K562 (cell line): ENCODE data around the gene RNF181. TPM values are rescaled to one million over a fixed set of nuclear protein-coding genes. Genes with fewer than 3 reads are reported as not detected.

Experiments used
- ATAC-seq: fragments of 200-7000 bp; cut with Tn5 transposase; 3 replicates; pipeline ENCODE4 v1.9.1; 2020; ENCODE audit warnings: moderate library complexity
- BruUV-seq: library from RNA; stranded (reverse); fragments of 400-500 nt; replicated peaks from 2 replicates; lab custom pipeline; 2021; lab: Mats Ljungman, UMichigan
- CTCF ChIA-PET: fragments of 300-600 bp; formaldehyde crosslinking; extraction: SDS; loops from one replicate; lab custom pipeline; 2021; ENCODE audit warnings: low intra/inter-chr PET ratio; lab: Yijun Ruan, JAX
- POLR2A ChIA-PET: fragments of 300-600, 350-650 bp; sonication (Branson Sonifier 250); formaldehyde crosslinking; extraction: SDS; loops from one replicate; lab custom pipeline; 2021; ENCODE audit warnings: antibody characterized with exemption, inconsistent platforms; lab: Yijun Ruan, JAX
- DNase-seq, 4 experiments: peaks; one replicate each; pipeline versions ENCODE4 v3.0.0 to v3.0.0-alpha.2; 2011 to 2018; ENCODE audit warnings: low spot score in 3 of 4, mixed read lengths in 3 of 4; ENCODE audit errors: extremely low read depth in 1 of 4
- FAIRE-seq: peaks from 2 replicates; lab custom pipeline; 2011; peaks lifted over from hg19 to GRCh38; lab: Jason Lieb, UNC
- H2AFZ ChIP-seq: 2 replicates; pipeline ENCODE4 v1.6.0; 2011; ENCODE audit warnings: low read depth, low read length, control low read depth, inconsistent platforms
- H3K27ac ChIP-seq: fragments of 200-600 bp; 3 replicates; pipeline ENCODE4 v1.8.0; 2011; ENCODE audit warnings: low read depth, mild to moderate bottlenecking, control low read depth, inconsistent platforms, low read length, moderate library complexity, mixed read lengths; ENCODE audit errors: extremely low read depth
- H3K27me3 ChIP-seq, 2 experiments: fragments of 300-600 bp in 1 of 2; 2 replicates in 1 of 2; 3 replicates in 1 of 2; pipeline versions ENCODE4 v1.6.0 to v1.8.0; 2011; ENCODE audit warnings: inconsistent platforms in 2 of 2, low read length in 2 of 2, mild to moderate bottlenecking in 1 of 2, mixed read lengths in 1 of 2, moderate library complexity in 1 of 2; ENCODE audit not compliant: control insufficient read depth in 2 of 2, insufficient read depth in 2 of 2
- H3K36me3 ChIP-seq: fragments of 300-600 bp; 3 replicates; pipeline ENCODE4 v1.8.0; 2011; ENCODE audit warnings: mild to moderate bottlenecking, low read length, inconsistent platforms; ENCODE audit not compliant: control insufficient read depth, insufficient read depth
- H3K4me1 ChIP-seq, 2 experiments: fragments of 200-600 bp in 1 of 2; replicated peaks in 1 of 2; 2 replicates in 1 of 2; 3 replicates in 1 of 2; pipeline versions ENCODE4 v1.5.1 to v1.8.0; 2011; ENCODE audit warnings: inconsistent platforms in 2 of 2, low read length in 2 of 2, mild to moderate bottlenecking in 1 of 2, mixed read lengths in 1 of 2, moderate library complexity in 1 of 2; ENCODE audit not compliant: control insufficient read depth in 2 of 2, insufficient read depth in 2 of 2
- H3K4me2 ChIP-seq: 2 replicates; pipeline ENCODE4 v1.6.1; 2011; ENCODE audit warnings: low read length, control low read depth, inconsistent platforms, mixed read lengths; ENCODE audit not compliant: insufficient read depth
- H3K4me3 ChIP-seq: fragments of 200-600 bp; sonication (generic), shearing (Covaris generic); 2 replicates; pipeline ENCODE4 v1.5.1; 2016; ENCODE audit warnings: control low read depth, inconsistent platforms
- H3K79me2 ChIP-seq: fragments of 200-600 bp; 3 replicates; pipeline ENCODE4 v1.8.0; 2011; ENCODE audit warnings: low read length, inconsistent platforms; ENCODE audit not compliant: control insufficient read depth, insufficient read depth
- H3K9ac ChIP-seq, 2 experiments: 2 replicates each; pipeline versions ENCODE4 v1.6.0 to v1.6.1; 2011; ENCODE audit warnings: low read depth in 2 of 2, low read length in 2 of 2, control low read depth in 1 of 2, inconsistent platforms in 1 of 2, mild to moderate bottlenecking in 1 of 2, mixed read lengths in 1 of 2; ENCODE audit not compliant: insufficient read depth in 1 of 2
- H3K9me1 ChIP-seq: one replicate; pipeline ENCODE4 v1.6.0; 2011; ENCODE audit warnings: inconsistent platforms, mild to moderate bottlenecking, low read length, moderate library complexity; ENCODE audit not compliant: control insufficient read depth, insufficient read depth
- H3K9me3 ChIP-seq: replicated peaks from 2 replicates; pipeline ENCODE4 v1.5.1; 2011; ENCODE audit warnings: low read depth, low read length, inconsistent platforms; ENCODE audit not compliant: control insufficient read depth, insufficient read depth
- H4K20me1 ChIP-seq: replicated peaks from 2 replicates; pipeline ENCODE4 v1.6.1; 2011; ENCODE audit warnings: low read length, inconsistent platforms, mixed read lengths; ENCODE audit not compliant: control insufficient read depth, insufficient read depth
- CCAR2 ChIP-seq: fragments of 200-400 bp; formaldehyde crosslinking; IDR thresholded peaks from 2 replicates; pipeline ENCODE4 v1.6.1; 2017; ENCODE audit warnings: mild to moderate bottlenecking, low read depth, low read length
- GABPB1 ChIP-seq: sonication (generic); formaldehyde crosslinking; IDR thresholded peaks from 2 replicates; pipeline ENCODE4 v1.8.0; 2022; ENCODE audit warnings: mild to moderate bottlenecking, missing genetic modification reagents
- HMG20B ChIP-seq: fragments of 250-450 bp; sonication (Bioruptor Pico); IDR thresholded peaks from 2 replicates; pipeline ENCODE4 v1.5.0; 2021; ENCODE audit warnings: mild to moderate bottlenecking
- HOXB6 ChIP-seq: fragments of 250-450 bp; sonication (Bioruptor Pico); IDR thresholded peaks from 2 replicates; pipeline ENCODE4 v1.5.1; 2022; ENCODE audit warnings: mild to moderate bottlenecking, borderline replicate concordance
- SMARCA5 ChIP-seq: fragments of 450-650 bp; IDR thresholded peaks from 2 replicates; pipeline ENCODE4 v1.6.1; 2016
- TAF7 ChIP-seq: fragments of 450-650 bp; IDR thresholded peaks from 2 replicates; pipeline ENCODE4 v1.6.1; 2016; ENCODE audit warnings: missing genetic modification characterization, missing compliant biosample characterization
- TEAD2 ChIP-seq: fragments of 450-650 bp; IDR thresholded peaks from 2 replicates; pipeline ENCODE4 v1.6.1; 2016; ENCODE audit warnings: missing genetic modification characterization, control low read depth, missing compliant biosample characterization
- ZNF232 ChIP-seq: sonication (generic); formaldehyde crosslinking; IDR thresholded peaks from 2 replicates; pipeline ENCODE4 v1.8.0; 2022; ENCODE audit warnings: mild to moderate bottlenecking, missing genetic modification reagents
- ZNF717 ChIP-seq: fragments of 250-450 bp; sonication (Bioruptor Pico); IDR thresholded peaks from 2 replicates; pipeline ENCODE4 v1.5.0; 2021
- WGBS: fragments of 100-300 bp; shearing (Covaris generic); methylation state at CpG from one replicate; pipeline ENCODE4 v1.1.6; 2016; ENCODE audit warnings: low coverage, mixed read lengths; ENCODE audit not compliant: insufficient coverage; ENCODE audit errors: missing lambda C conversion rate; 5-methylcytosine and 5-hydroxymethylcytosine counted together
- in situ Hi-C: fragments of 300-500 bp; cut with MboI; formaldehyde crosslinking; loops from 4 replicates; pipeline ENCODE4 v1.15.0; 2018; ENCODE audit warnings: inconsistent platforms, mixed read lengths
- intact Hi-C: fragments of 100-400 bp; cut with micrococcal nuclease; formaldehyde crosslinking; loops from 2 replicates; pipeline ENCODE4 v1.14.2; 2022
- polyA plus RNA-seq, 8 experiments: library from polyadenylated mRNA; depleted of rRNA in 4 of 8; stranded (reverse) in 5 of 8; unstranded in 3 of 8; fragments of >200 nt; fragmentation: Nextera tagmentation in 2 of 8; fragmentation: Illumina TruSeq in 1 of 8; extraction: Ambion mirVana in 2 of 8; extraction: Trizol in 1 of 8; gene quantifications; 2 replicates each; pipeline versions ENCODE4 v1.2.1 to v1.2.3, GENCODE V29; 2011 to 2014; ENCODE audit warnings: inconsistent platforms in 1 of 8, missing spikeins in 1 of 8
- total RNA-seq, 7 experiments: library from RNA; depleted of rRNA in 6 of 7; stranded (reverse); fragments of >200 nt in 6 of 7; fragmentation: Illumina TruSeq in 2 of 7; extraction: Trizol in 2 of 7; gene quantifications; 2 replicates each; pipeline versions ENCODE4 v1.2.1 to v1.2.3, GENCODE V29; 2011 to 2021; ENCODE audit warnings: low replicate concordance in 1 of 7
- TF ChIP-seq, protein P1 (sequence below): fragments of 200-600 bp; sonication (generic); IDR thresholded peaks from one replicate; pipeline ENCODE4 v1.6.1; 2012; ENCODE audit warnings: mild to moderate bottlenecking, low read depth, low read length, inconsistent platforms
- TF ChIP-seq, protein P2 (sequence below): fragments of 250-450 bp; sonication (Bioruptor Pico); IDR thresholded peaks from 2 replicates; pipeline ENCODE4 v1.5.0; 2021; ENCODE audit warnings: mild to moderate bottlenecking, borderline replicate concordance

RNF181 gene
- total and polyA plus RNA-seq, 9 of the 15 experiments (the other 6 are each of a cell fraction or from before 2014, with no cell fraction given) = 139 to 492 (median 253) TPM

DNA sequence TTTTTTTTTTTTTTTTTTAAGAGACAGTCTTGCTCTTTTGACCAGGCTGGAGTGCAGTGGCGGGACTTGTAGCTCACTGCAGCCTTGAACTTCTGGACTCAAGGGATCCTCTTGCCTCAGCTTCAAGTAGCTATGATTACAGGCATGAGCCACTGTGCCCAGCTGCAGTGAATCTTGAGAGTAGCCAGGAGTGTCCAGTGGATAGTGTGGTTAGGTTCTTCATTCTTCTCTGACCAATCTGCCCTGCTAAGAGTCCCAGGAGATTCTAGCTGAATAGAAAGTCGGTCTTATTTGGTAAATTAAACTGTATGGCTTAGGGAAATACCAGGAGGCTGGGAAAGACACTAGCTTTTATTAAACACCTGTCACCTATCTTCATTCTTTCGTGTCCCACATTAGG lies 35.8 kb downstream of the RNF181 start:
- Histone ChIP-seq H3K4me1 (no peaks in the 10 kb centered on the region), H4K20me1 (no peaks in the 10 kb centered on the region; the same call in 1 of the 2 replicates), H3K9me3 (no peaks in the 10 kb centered on the region), H2AFZ (no peak overlapping the region), H3K4me2 (no peak overlapping the region), H3K27me3 (no peaks in the 10 kb centered on the region), H3K79me2 (no peaks in the 10 kb centered on the region; the same call in 2 of the 3 replicates), H3K9ac (no peak overlapping the region), H3K9me1 (no peaks in the 10 kb centered on the region), H3K4me3 (no peak overlapping the region), H3K27ac (no peak overlapping the region), H3K36me3 (peaks cover 88% of the 10 kb centered on the region)
- DNase-seq = no peak
- BruUV-seq = no TSS peak
- intact Hi-C loops (no loop called here), in situ Hi-C loops (no loop called here)
- no peak for ATAC-seq
- no peak for FAIRE-seq
- POLR2A ChIA-PET = interaction anchor here (0.8 to 1.4 kb wide), 4 partner anchors 10 to 81 kb away, joined by 5 to 7 read pairs (median 5); no protein-coding TSS in a partner anchor
- CTCF ChIA-PET = no interaction called here
- 97% methylated on average over 2 of the region's 3 CpGs for WGBS
- no peak for TF ChIP-seq TEAD2 (tag)
- TF ChIP-seq, protein P1, sequence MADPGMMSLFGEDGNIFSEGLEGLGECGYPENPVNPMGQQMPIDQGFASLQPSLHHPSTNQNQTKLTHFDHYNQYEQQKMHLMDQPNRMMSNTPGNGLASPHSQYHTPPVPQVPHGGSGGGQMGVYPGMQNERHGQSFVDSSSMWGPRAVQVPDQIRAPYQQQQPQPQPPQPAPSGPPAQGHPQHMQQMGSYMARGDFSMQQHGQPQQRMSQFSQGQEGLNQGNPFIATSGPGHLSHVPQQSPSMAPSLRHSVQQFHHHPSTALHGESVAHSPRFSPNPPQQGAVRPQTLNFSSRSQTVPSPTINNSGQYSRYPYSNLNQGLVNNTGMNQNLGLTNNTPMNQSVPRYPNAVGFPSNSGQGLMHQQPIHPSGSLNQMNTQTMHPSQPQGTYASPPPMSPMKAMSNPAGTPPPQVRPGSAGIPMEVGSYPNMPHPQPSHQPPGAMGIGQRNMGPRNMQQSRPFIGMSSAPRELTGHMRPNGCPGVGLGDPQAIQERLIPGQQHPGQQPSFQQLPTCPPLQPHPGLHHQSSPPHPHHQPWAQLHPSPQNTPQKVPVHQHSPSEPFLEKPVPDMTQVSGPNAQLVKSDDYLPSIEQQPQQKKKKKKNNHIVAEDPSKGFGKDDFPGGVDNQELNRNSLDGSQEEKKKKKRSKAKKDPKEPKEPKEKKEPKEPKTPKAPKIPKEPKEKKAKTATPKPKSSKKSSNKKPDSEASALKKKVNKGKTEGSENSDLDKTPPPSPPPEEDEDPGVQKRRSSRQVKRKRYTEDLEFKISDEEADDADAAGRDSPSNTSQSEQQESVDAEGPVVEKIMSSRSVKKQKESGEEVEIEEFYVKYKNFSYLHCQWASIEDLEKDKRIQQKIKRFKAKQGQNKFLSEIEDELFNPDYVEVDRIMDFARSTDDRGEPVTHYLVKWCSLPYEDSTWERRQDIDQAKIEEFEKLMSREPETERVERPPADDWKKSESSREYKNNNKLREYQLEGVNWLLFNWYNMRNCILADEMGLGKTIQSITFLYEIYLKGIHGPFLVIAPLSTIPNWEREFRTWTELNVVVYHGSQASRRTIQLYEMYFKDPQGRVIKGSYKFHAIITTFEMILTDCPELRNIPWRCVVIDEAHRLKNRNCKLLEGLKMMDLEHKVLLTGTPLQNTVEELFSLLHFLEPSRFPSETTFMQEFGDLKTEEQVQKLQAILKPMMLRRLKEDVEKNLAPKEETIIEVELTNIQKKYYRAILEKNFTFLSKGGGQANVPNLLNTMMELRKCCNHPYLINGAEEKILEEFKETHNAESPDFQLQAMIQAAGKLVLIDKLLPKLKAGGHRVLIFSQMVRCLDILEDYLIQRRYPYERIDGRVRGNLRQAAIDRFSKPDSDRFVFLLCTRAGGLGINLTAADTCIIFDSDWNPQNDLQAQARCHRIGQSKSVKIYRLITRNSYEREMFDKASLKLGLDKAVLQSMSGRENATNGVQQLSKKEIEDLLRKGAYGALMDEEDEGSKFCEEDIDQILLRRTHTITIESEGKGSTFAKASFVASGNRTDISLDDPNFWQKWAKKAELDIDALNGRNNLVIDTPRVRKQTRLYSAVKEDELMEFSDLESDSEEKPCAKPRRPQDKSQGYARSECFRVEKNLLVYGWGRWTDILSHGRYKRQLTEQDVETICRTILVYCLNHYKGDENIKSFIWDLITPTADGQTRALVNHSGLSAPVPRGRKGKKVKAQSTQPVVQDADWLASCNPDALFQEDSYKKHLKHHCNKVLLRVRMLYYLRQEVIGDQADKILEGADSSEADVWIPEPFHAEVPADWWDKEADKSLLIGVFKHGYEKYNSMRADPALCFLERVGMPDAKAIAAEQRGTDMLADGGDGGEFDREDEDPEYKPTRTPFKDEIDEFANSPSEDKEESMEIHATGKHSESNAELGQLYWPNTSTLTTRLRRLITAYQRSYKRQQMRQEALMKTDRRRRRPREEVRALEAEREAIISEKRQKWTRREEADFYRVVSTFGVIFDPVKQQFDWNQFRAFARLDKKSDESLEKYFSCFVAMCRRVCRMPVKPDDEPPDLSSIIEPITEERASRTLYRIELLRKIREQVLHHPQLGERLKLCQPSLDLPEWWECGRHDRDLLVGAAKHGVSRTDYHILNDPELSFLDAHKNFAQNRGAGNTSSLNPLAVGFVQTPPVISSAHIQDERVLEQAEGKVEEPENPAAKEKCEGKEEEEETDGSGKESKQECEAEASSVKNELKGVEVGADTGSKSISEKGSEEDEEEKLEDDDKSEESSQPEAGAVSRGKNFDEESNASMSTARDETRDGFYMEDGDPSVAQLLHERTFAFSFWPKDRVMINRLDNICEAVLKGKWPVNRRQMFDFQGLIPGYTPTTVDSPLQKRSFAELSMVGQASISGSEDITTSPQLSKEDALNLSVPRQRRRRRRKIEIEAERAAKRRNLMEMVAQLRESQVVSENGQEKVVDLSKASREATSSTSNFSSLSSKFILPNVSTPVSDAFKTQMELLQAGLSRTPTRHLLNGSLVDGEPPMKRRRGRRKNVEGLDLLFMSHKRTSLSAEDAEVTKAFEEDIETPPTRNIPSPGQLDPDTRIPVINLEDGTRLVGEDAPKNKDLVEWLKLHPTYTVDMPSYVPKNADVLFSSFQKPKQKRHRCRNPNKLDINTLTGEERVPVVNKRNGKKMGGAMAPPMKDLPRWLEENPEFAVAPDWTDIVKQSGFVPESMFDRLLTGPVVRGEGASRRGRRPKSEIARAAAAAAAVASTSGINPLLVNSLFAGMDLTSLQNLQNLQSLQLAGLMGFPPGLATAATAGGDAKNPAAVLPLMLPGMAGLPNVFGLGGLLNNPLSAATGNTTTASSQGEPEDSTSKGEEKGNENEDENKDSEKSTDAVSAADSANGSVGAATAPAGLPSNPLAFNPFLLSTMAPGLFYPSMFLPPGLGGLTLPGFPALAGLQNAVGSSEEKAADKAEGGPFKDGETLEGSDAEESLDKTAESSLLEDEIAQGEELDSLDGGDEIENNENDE = no peak
- TF ChIP-seq TAF7 (tag) = no peak
- TF ChIP-seq, protein P2, sequence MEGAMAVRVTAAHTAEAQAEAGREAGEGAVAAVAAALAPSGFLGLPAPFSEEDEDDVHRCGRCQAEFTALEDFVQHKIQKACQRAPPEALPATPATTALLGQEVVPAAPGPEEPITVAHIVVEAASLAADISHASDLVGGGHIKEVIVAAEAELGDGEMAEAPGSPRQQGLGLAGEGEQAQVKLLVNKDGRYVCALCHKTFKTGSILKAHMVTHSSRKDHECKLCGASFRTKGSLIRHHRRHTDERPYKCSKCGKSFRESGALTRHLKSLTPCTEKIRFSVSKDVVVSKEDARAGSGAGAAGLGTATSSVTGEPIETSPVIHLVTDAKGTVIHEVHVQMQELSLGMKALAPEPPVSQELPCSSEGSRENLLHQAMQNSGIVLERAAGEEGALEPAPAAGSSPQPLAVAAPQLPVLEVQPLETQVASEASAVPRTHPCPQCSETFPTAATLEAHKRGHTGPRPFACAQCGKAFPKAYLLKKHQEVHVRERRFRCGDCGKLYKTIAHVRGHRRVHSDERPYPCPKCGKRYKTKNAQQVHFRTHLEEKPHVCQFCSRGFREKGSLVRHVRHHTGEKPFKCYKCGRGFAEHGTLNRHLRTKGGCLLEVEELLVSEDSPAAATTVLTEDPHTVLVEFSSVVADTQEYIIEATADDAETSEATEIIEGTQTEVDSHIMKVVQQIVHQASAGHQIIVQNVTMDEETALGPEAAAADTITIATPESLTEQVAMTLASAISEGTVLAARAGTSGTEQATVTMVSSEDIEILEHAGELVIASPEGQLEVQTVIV (CRISPR knock-in tag) = no peak
- no peak for TF ChIP-seq CCAR2
- TF ChIP-seq ZNF232 = no peak
- no peak for TF ChIP-seq HMG20B
- TF ChIP-seq ZNF717 (CRISPR knock-in tag) = no peak
- TF ChIP-seq GABPB1 (CRISPR knock-in tag) = no peak
- no peak for TF ChIP-seq HOXB6
- TF ChIP-seq SMARCA5 = no peak
